Loucy (cell line): ENCODE data around the gene CEP97.

Source experiments
- H2AFZ ChIP-seq: fragments of 200-600 bp; sonication (generic); 2 replicates; pipeline ENCODE4 v1.6.0; 2016; ENCODE audit warnings: antibody characterized with exemption, mild to moderate bottlenecking, low read length, moderate library complexity
- H3F3A ChIP-seq: fragments of 200-600 bp; 2 replicates; pipeline ENCODE4 v1.6.0; 2016; ENCODE audit warnings: antibody characterized with exemption, low read depth, mild to moderate bottlenecking
- H3K27me3 ChIP-seq: fragments of 200-600 bp; sonication (generic); 2 replicates; pipeline ENCODE4 v1.6.1; 2014; ENCODE audit warnings: low read length, mild to moderate bottlenecking; ENCODE audit not compliant: insufficient read depth, poor library complexity, severe bottlenecking
- H3K36me3 ChIP-seq: fragments of 200-600 bp; sonication (generic); 2 replicates; pipeline ENCODE4 v1.6.1; 2016; ENCODE audit warnings: low read length; ENCODE audit not compliant: insufficient read depth
- H3K4me1 ChIP-seq: fragments of 200-600 bp; sonication (generic); 2 replicates; pipeline ENCODE4 v1.5.1; 2014; ENCODE audit warnings: low read length, mild to moderate bottlenecking; ENCODE audit not compliant: insufficient read depth, poor library complexity, severe bottlenecking
- H3K4me2 ChIP-seq: fragments of 200-600 bp; sonication (generic); 2 replicates; pipeline ENCODE4 v1.6.0; 2014; ENCODE audit warnings: antibody characterized with exemption, low read length, low read depth, mild to moderate bottlenecking; ENCODE audit not compliant: poor library complexity, severe bottlenecking
- H3K4me3 ChIP-seq: fragments of 200-600 bp; sonication (generic); 2 replicates; pipeline ENCODE4 v1.5.1; 2014; ENCODE audit warnings: low read length, mild to moderate bottlenecking, mixed read lengths; ENCODE audit not compliant: poor library complexity, severe bottlenecking
- H3K79me2 ChIP-seq: fragments of 200-600 bp; sonication (generic); 2 replicates; pipeline ENCODE4 v1.6.1; 2014; ENCODE audit warnings: low read length; ENCODE audit not compliant: insufficient read depth
- H3K9ac ChIP-seq: fragments of 200-600 bp; sonication (generic); 2 replicates; pipeline ENCODE4 v1.6.0; 2014; ENCODE audit warnings: mild to moderate bottlenecking, low read depth, low read length, moderate library complexity; ENCODE audit not compliant: poor library complexity, severe bottlenecking
- H3K9me2 ChIP-seq: fragments of 200-600 bp; sonication (generic); replicated peaks from 2 replicates; pipeline ENCODE4 v1.6.1; 2016; ENCODE audit warnings: low read depth, low read length, mixed read lengths
- H3K9me3 ChIP-seq: fragments of 200-600 bp; sonication (generic); 2 replicates; pipeline ENCODE4 v1.6.1; 2014; ENCODE audit warnings: mild to moderate bottlenecking, antibody characterized with exemption, low read length, low read depth; ENCODE audit not compliant: insufficient read depth
- H4K20me1 ChIP-seq: fragments of 200-600 bp; sonication (generic); 2 replicates; pipeline ENCODE4 v1.6.0; 2014; ENCODE audit warnings: antibody characterized with exemption, low read length, mild to moderate bottlenecking; ENCODE audit not compliant: insufficient read depth, poor library complexity, severe bottlenecking
- CTCF ChIP-seq: fragments of 200-600 bp; sonication (generic); conservative IDR thresholded peaks from 2 replicates; pipeline ENCODE4 v1.5.1; 2014; ENCODE audit warnings: mild to moderate bottlenecking, antibody characterized with exemption, low read length
- EZH2phosphoT487 ChIP-seq: fragments of 200-600 bp; IDR thresholded peaks from 2 replicates; pipeline ENCODE4 v1.6.1; 2018; ENCODE audit warnings: antibody characterized with exemption, mild to moderate bottlenecking, moderate library complexity, borderline replicate concordance

CEP97 gene

GRCh38 chr3:101780661-101781060 is 56.2 kb downstream of the CEP97 start:
- H2AFZ ChIP-seq = no peak overlapping the region
- H3K4me3 ChIP-seq = peak overlapping the region; percentile 81
- peak overlapping the region; percentile 72 for H3K9ac ChIP-seq

GRCh38 chr3:101781166-101781565 is 56.8 kb downstream of the CEP97 start:
- H3K79me2 ChIP-seq = peaks cover 24% of the 10 kb centered on the region; the same call in 1 of the 2 replicates
- H3K27me3 ChIP-seq = no peaks in the 10 kb centered on the region
- no peak for TF ChIP-seq EZH2phosphoT487
- peak overlapping the region; percentile 81 for H3K4me2 ChIP-seq
- H3K9me3 ChIP-seq = no peaks in the 10 kb centered on the region
- no peaks in the 10 kb centered on the region for H3F3A ChIP-seq
- H4K20me1 ChIP-seq = peaks cover 5% of the 10 kb centered on the region
- no peak overlapping the region for H2AFZ ChIP-seq
- peaks cover 9% of the 10 kb centered on the region; the same call in 1 of the 2 replicates for H3K36me3 ChIP-seq
- H3K4me1 ChIP-seq = peaks cover 62% of the 10 kb centered on the region
- H3K4me3 ChIP-seq = peak overlapping the region; percentile 81
- peak overlapping the region; percentile 72 for H3K9ac ChIP-seq
- no peaks in the 10 kb centered on the region for H3K9me2 ChIP-seq

More at GRCh38 chr3:101780661-101781060, 56.2 kb downstream of the CEP97 start:
- no peaks in the 10 kb centered on the region for H3K9me3 ChIP-seq
- H3K36me3 ChIP-seq = peaks cover 4% of the 10 kb centered on the region; the same call in 1 of the 2 replicates
- H4K20me1 ChIP-seq = peaks cover 5% of the 10 kb centered on the region
- no peak for TF ChIP-seq CTCF
- no peak for TF ChIP-seq EZH2phosphoT487
- no peaks in the 10 kb centered on the region for H3K9me2 ChIP-seq
- no peaks in the 10 kb centered on the region for H3F3A ChIP-seq
- H3K4me1 ChIP-seq = peaks cover 57% of the 10 kb centered on the region
- H3K79me2 ChIP-seq = peaks cover 21% of the 10 kb centered on the region; the same call in 1 of the 2 replicates
- no peaks in the 10 kb centered on the region for H3K27me3 ChIP-seq
- peak overlapping the region; percentile 81 for H3K4me2 ChIP-seq

GRCh38 chr3:101784855-101785613 is 60.6 kb downstream of the CEP97 start:
- Histone ChIP-seq H3F3A (no peaks in the 10 kb centered on the region), H4K20me1 (peaks cover under 1% of the 10 kb centered on the region), H3K9ac (peak overlapping the region; percentile 13), H3K4me3 (peak overlapping the region; percentile 45), H3K9me3 (no peaks in the 10 kb centered on the region), H3K27me3 (no peaks in the 10 kb centered on the region), H3K4me2 (peak overlapping the region; percentile 66), H3K36me3 (peaks cover 31% of the 10 kb centered on the region; the same call in 1 of the 2 replicates), H2AFZ (no peak overlapping the region), H3K9me2 (no peaks in the 10 kb centered on the region), H3K4me1 (peaks cover 51% of the 10 kb centered on the region), H3K79me2 (peaks cover 19% of the 10 kb centered on the region; the same call in 1 of the 2 replicates)
- TF ChIP-seq EZH2phosphoT487 = no peak
- no peak for TF ChIP-seq CTCF
